ENCODE results near the gene PTPRU.

DNA sequence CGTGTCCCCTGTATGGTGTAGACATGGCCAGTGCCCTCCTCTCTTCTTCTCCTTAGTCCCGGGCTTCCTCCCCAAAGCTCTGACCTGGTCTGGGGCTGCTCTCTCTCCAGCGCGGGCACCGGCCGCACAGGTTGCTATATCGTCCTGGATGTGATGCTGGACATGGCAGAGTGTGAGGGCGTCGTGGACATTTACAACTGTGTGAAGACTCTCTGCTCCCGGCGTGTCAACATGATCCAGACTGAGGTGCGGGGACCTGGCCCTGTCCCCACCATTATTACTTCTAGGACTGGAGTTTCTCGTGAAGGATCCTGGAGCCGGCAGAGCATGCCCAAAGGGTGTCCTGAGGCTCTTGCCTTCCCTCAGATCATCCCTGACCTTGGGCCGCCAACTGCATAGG, 78.9 kb downstream of the PTPRU start:
- TF ChIP-seq POLR2AphosphoS5 (IDR thresholded peaks at IDR 0.05; ENCODE audit: low read depth, low read length), result no peak
- TF ChIP-seq, protein P1, sequence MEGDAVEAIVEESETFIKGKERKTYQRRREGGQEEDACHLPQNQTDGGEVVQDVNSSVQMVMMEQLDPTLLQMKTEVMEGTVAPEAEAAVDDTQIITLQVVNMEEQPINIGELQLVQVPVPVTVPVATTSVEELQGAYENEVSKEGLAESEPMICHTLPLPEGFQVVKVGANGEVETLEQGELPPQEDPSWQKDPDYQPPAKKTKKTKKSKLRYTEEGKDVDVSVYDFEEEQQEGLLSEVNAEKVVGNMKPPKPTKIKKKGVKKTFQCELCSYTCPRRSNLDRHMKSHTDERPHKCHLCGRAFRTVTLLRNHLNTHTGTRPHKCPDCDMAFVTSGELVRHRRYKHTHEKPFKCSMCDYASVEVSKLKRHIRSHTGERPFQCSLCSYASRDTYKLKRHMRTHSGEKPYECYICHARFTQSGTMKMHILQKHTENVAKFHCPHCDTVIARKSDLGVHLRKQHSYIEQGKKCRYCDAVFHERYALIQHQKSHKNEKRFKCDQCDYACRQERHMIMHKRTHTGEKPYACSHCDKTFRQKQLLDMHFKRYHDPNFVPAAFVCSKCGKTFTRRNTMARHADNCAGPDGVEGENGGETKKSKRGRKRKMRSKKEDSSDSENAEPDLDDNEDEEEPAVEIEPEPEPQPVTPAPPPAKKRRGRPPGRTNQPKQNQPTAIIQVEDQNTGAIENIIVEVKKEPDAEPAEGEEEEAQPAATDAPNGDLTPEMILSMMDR (IDR thresholded peaks at IDR 0.05), result no peak
- TF ChIP-seq, protein P2, sequence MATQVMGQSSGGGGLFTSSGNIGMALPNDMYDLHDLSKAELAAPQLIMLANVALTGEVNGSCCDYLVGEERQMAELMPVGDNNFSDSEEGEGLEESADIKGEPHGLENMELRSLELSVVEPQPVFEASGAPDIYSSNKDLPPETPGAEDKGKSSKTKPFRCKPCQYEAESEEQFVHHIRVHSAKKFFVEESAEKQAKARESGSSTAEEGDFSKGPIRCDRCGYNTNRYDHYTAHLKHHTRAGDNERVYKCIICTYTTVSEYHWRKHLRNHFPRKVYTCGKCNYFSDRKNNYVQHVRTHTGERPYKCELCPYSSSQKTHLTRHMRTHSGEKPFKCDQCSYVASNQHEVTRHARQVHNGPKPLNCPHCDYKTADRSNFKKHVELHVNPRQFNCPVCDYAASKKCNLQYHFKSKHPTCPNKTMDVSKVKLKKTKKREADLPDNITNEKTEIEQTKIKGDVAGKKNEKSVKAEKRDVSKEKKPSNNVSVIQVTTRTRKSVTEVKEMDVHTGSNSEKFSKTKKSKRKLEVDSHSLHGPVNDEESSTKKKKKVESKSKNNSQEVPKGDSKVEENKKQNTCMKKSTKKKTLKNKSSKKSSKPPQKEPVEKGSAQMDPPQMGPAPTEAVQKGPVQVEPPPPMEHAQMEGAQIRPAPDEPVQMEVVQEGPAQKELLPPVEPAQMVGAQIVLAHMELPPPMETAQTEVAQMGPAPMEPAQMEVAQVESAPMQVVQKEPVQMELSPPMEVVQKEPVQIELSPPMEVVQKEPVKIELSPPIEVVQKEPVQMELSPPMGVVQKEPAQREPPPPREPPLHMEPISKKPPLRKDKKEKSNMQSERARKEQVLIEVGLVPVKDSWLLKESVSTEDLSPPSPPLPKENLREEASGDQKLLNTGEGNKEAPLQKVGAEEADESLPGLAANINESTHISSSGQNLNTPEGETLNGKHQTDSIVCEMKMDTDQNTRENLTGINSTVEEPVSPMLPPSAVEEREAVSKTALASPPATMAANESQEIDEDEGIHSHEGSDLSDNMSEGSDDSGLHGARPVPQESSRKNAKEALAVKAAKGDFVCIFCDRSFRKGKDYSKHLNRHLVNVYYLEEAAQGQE (IDR thresholded peaks at IDR 0.05; ENCODE audit: insufficient read depth in 1 of 2, low read depth in 2 of 2, low read length in 1 of 2), result no peak
- TF ChIP-seq SIN3A (IDR thresholded peaks at IDR 0.05; ENCODE audit: borderline replicate concordance, insufficient read depth, low read depth, low read length), result no peak
- no peak for TF ChIP-seq TCF7L2 (IDR thresholded peaks at IDR 0.05; ENCODE audit: low read depth, low read length)
